ENCODE results near the gene CEACAM21.
A peak's percentile ranks its signal among the peaks of the same experiment; 100 is the strongest.

The CEACAM21 gene

GRCh38 chr19:41610789-41611188, 34.8 kb downstream of the CEACAM21 start:
- Mint-ChIP-seq H3K4me3 (no peak overlapping the region), H3K36me3 (no peaks in the 10 kb centered on the region), H3K27ac (no peak overlapping the region), H3K4me1 (no peaks in the 10 kb centered on the region), H3K9me3 (no peaks in the 10 kb centered on the region)
- DNase-seq (ENCODE audit: low spot score in 2 of 2), result no peak
- no peak for ATAC-seq

DNA sequence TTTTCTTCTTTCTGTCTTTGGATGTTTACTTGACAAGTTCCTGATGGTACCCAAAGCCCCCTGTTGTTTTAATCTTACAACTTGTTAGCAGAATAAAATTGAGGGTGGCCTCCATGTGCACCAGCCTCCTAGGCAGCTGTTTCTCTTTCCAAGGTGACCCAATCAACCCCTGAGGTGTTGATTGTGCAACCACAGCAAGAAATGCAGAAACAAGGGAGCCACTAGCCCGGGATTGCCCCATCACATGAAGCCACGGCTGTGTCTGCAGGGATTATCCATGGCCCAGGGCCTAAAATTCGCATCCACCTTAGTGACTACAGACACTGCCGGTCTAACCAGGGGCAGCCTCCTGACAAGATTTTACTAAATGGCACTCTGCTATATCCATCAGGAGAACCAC, 36.5 kb downstream of the CEACAM21 start:
- no peaks in the 10 kb centered on the region for H3K36me3 Mint-ChIP-seq
- no peak for ATAC-seq
- H3K27ac Mint-ChIP-seq, result no peak overlapping the region
- no peaks in the 10 kb centered on the region for H3K4me1 Mint-ChIP-seq
- DNase-seq (ENCODE audit: low spot score in 2 of 2), result no peak
- H3K9me3 Mint-ChIP-seq, result no peaks in the 10 kb centered on the region
- no peak overlapping the region for H3K4me3 Mint-ChIP-seq

- Mint-ChIP-seq H3K4me1 (no peaks in the 10 kb centered on the region), H3K36me3 (no peaks in the 10 kb centered on the region), H3K4me3 (no peak overlapping the region), H3K27ac (no peak overlapping the region), H3K9me3 (no peaks in the 10 kb centered on the region)
- no peak for DNase-seq (ENCODE audit: low spot score in 2 of 2)
- no peak for ATAC-seq
Measured at GRCh38 chr19:41615207-41615606, 39.2 kb downstream of the CEACAM21 start.

DNA sequence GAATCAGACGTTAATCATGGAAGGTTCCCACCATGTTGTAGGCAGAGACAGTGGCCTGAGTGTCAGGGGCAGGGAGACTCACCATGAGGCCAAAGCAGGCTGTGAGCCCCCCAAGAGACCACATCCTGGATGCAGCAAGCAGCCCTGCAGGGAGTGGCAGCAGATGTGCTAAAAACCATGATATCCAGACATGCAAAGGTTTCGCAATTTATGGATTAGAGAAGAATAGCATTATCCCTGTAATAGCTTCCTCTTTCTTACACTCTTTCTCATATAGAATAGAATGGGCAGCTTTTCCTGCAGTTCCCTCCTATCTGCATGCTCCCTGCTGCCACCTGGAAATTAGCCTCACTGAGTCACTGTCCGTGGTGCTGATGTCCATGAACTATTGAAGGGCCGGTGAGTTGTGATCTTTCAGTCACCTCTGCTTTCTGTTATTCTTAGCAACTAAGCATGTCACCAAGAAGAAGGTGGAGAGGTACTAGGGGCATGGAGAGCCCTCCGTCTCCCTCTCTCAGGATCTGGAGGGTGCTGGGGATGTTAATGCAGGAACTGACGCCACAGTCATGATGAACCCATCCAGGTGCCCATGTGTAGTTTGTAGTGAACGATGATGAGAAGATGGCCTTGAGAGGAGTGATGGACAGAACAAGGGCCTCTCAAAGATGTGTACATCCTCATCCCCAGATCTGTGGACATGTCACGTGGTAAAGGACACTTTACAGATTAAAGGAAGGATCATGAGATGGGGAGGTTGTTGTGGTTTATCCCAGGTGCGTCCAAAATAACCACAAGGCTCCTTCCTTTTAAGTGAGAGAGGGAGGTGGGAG, 41.0 kb downstream of the CEACAM21 start:
- Mint-ChIP-seq H3K4me1 (no peaks in the 10 kb centered on the region), H3K36me3 (no peaks in the 10 kb centered on the region), H3K4me3 (no peak overlapping the region), H3K27ac (no peak overlapping the region), H3K9me3 (no peaks in the 10 kb centered on the region)
- no peak for DNase-seq (ENCODE audit: low spot score in 2 of 2)
- no peak for ATAC-seq

GRCh38 chr19:41617941-41618730, 42.2 kb downstream of the CEACAM21 start:
- no peaks in the 10 kb centered on the region for H3K36me3 Mint-ChIP-seq
- no peak overlapping the region for H3K4me3 Mint-ChIP-seq
- no peak for ATAC-seq
- no peak overlapping the region for H3K27ac Mint-ChIP-seq
- DNase-seq (ENCODE audit: low spot score in 2 of 2), result no peak
- no peaks in the 10 kb centered on the region for H3K9me3 Mint-ChIP-seq
- no peaks in the 10 kb centered on the region for H3K4me1 Mint-ChIP-seq

- DNase-seq (ENCODE audit: low spot score in 2 of 2) (no peak), ATAC-seq (no peak)
- Mint-ChIP-seq H3K27ac (no peak overlapping the region), H3K4me3 (no peak overlapping the region), H3K36me3 (no peaks in the 10 kb centered on the region), H3K9me3 (no peaks in the 10 kb centered on the region), H3K4me1 (no peaks in the 10 kb centered on the region)
Measured at GRCh38 chr19:41619018-41619556, 43.1 kb downstream of the CEACAM21 start.

- Mint-ChIP-seq H3K4me3 (no peak overlapping the region), H3K9me3 (no peaks in the 10 kb centered on the region), H3K27ac (no peak overlapping the region), H3K36me3 (no peaks in the 10 kb centered on the region), H3K4me1 (no peaks in the 10 kb centered on the region)
- DNase-seq (ENCODE audit: low spot score in 2 of 2) (no peak), ATAC-seq (no peak)
Measured at GRCh38 chr19:41620171-41620570, 44.2 kb downstream of the CEACAM21 start.

- no peak for ATAC-seq
- H3K27ac Mint-ChIP-seq, result no peak overlapping the region
- no peaks in the 10 kb centered on the region for H3K36me3 Mint-ChIP-seq
- no peaks in the 10 kb centered on the region for H3K4me1 Mint-ChIP-seq
- DNase-seq (ENCODE audit: low spot score in 2 of 2), result no peak
- H3K9me3 Mint-ChIP-seq, result no peaks in the 10 kb centered on the region
- no peak overlapping the region for H3K4me3 Mint-ChIP-seq
Measured at GRCh38 chr19:41621226-41621625, 45.3 kb downstream of the CEACAM21 start.

DNA sequence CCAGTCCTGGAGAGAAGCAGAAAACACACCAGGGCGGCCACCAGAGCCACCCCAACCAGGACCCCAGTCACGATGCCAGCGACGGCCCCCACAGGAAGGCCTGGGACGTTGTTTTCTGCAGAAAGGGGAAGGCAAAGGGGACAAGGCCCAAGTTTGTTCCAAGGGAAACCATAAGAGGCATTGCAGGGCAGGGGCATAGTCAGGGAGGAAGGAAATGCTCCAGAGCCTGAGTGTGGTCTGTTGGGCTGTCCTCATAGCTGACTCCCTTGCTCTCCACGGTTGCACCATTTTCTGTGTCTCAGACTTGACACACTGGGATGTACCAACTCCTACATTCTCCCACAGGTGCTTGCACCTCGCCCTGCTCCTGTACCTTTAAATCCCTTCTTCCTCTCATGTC, 45.7 kb downstream of the CEACAM21 start:
- ATAC-seq (no peak), DNase-seq (ENCODE audit: low spot score in 2 of 2) (no peak)
- no peaks in the 10 kb centered on the region for H3K9me3 Mint-ChIP-seq
- H3K4me3 Mint-ChIP-seq, result no peak overlapping the region
- H3K36me3 Mint-ChIP-seq, result no peaks in the 10 kb centered on the region
- H3K4me1 Mint-ChIP-seq, result no peaks in the 10 kb centered on the region
- H3K27ac Mint-ChIP-seq, result no peak overlapping the region

DNA sequence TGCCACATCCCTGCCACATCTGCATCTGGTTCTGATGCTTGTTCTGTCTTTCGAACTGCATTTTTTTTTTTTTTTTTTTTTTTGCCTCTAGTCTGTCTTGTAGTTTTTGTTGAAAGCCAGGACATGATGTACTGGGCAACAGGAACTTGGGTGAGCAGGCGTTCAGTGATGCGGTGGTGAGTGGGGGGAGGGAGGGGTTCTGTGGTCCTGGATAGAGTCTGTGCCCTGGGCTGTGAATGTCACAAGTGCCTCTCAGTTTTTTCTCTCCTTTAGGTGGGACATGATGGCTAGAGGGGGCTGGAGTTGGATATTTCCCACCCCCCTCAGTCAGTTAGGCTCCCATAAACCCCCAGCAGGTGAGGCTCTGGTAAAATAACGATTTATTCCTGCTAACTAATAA, 47.4 kb downstream of the CEACAM21 start:
- no peak overlapping the region for H3K4me3 Mint-ChIP-seq
- H3K4me1 Mint-ChIP-seq, result no peaks in the 10 kb centered on the region
- no peak overlapping the region for H3K27ac Mint-ChIP-seq
- ATAC-seq (no peak), DNase-seq (ENCODE audit: low spot score in 2 of 2) (no peak)
- H3K36me3 Mint-ChIP-seq, result no peaks in the 10 kb centered on the region
- no peaks in the 10 kb centered on the region for H3K9me3 Mint-ChIP-seq

- ATAC-seq (no peak), DNase-seq (ENCODE audit: low spot score in 2 of 2) (no peak)
- H3K27ac Mint-ChIP-seq, result no peak overlapping the region
- no peaks in the 10 kb centered on the region for H3K36me3 Mint-ChIP-seq
- no peaks in the 10 kb centered on the region for H3K9me3 Mint-ChIP-seq
- no peaks in the 10 kb centered on the region for H3K4me1 Mint-ChIP-seq
- no peak overlapping the region for H3K4me3 Mint-ChIP-seq
Measured at GRCh38 chr19:41624515-41624914, 48.5 kb downstream of the CEACAM21 start.

GRCh38 chr19:41624937-41625336, 49.0 kb downstream of the CEACAM21 start:
- Mint-ChIP-seq H3K9me3 (no peaks in the 10 kb centered on the region), H3K4me1 (no peaks in the 10 kb centered on the region)

DNA sequence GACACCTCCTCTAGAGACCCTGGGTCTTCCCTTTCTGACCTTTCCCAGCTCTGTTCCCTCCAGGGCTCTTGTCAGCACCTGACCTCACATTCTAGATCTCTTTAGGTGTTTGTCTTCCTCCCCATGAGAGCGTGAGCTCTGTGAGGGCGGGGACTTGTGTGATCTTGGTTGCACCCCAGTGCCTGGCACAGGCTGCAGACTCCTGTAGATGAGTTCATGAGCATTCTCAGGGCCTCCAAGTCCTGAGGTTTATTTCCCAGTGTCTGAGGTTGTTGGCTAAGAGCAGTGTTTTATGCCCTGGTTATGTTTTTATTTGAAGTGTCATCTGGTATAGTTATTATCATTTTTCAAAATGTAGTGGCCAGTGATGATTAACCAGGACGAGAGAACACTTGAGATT, 50.3 kb downstream of the CEACAM21 start:
- no peaks in the 10 kb centered on the region for H3K36me3 Mint-ChIP-seq
- ATAC-seq (no peak), DNase-seq (ENCODE audit: low spot score in 2 of 2) (no peak)
- no peak overlapping the region for H3K4me3 Mint-ChIP-seq
- no peaks in the 10 kb centered on the region for H3K9me3 Mint-ChIP-seq
- H3K27ac Mint-ChIP-seq, result no peak overlapping the region
- no peaks in the 10 kb centered on the region for H3K4me1 Mint-ChIP-seq

More at GRCh38 chr19:41624937-41625336, 49.0 kb downstream of the CEACAM21 start:
- no peak overlapping the region for H3K4me3 Mint-ChIP-seq
- no peak for DNase-seq (ENCODE audit: low spot score in 2 of 2)
- ATAC-seq, result no peak
- H3K27ac Mint-ChIP-seq, result no peak overlapping the region
- H3K36me3 Mint-ChIP-seq, result no peaks in the 10 kb centered on the region

GRCh38 chr19:41626877-41627276, 50.9 kb downstream of the CEACAM21 start, which contains the start of gene CEACAM4:
TSS of gene CEACAM4 (minus strand) at chr19:41627074. CDS start at chr19:41626963, 111 bp downstream.
- H3K4me1 Mint-ChIP-seq, result no peaks in the 10 kb centered on the region
- DNase-seq (ENCODE audit: low spot score in 2 of 2) (no peak), ATAC-seq (no peak)
- H3K9me3 Mint-ChIP-seq, result no peaks in the 10 kb centered on the region
- H3K27ac Mint-ChIP-seq, result peak within 1 kb of the TSS; percentile 23
- H3K4me3 Mint-ChIP-seq, result no peak within 1 kb of the TSS
- no peaks in the 10 kb centered on the region for H3K36me3 Mint-ChIP-seq

- no peak for DNase-seq (ENCODE audit: low spot score in 2 of 2)
- Mint-ChIP-seq H3K4me1 (no peaks in the 10 kb centered on the region), H3K27ac (peak overlapping the region; percentile 23), H3K36me3 (no peaks in the 10 kb centered on the region), H3K9me3 (no peaks in the 10 kb centered on the region), H3K4me3 (no peak overlapping the region)
- ATAC-seq, result peak; percentile 28
Measured at GRCh38 chr19:41627966-41628675, 52.2 kb downstream of the CEACAM21 start.
